Activated T-cell treated with anti-CD3 and anti-CD28 coated beads for 48 hours (primary cell): ENCODE data around the gene ASB2.

Experiments
- DNase-seq: peaks from one replicate; pipeline ENCODE4 v3.0.0-alpha.2; 2020; ENCODE audit warnings: low read depth

The ASB2 gene

DNA sequence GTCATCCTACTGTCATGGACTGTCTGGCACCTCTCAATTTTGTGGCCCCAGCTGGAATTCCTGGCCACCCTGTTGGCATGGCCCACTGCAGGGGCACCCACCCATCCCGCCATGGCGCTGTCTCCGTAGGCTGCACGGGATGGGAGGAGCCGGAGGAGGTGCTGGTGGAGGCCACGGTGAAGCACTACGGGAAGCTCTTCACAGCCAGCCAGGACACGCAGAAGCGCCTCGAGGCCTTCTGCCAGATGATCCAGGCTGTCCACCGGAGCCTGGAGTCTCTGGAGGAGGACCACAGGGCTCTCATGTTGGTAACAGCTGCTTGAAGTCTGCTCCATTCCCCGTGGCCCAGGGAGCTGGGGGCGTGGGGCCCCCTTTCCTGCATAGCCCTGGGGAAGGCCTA is 24.6 kb upstream of the ASB2 start:
- no peak for DNase-seq

- no peak for DNase-seq
Measured at GRCh38 chr14:94000267-94000666, 23.9 kb upstream of the ASB2 start.

GRCh38 chr14:93999573-93999972 is 23.2 kb upstream of the ASB2 start:
- no peak for DNase-seq

GRCh38 chr14:93998871-93999403 is 22.6 kb upstream of the ASB2 start:
- DNase-seq, result no peak

DNA sequence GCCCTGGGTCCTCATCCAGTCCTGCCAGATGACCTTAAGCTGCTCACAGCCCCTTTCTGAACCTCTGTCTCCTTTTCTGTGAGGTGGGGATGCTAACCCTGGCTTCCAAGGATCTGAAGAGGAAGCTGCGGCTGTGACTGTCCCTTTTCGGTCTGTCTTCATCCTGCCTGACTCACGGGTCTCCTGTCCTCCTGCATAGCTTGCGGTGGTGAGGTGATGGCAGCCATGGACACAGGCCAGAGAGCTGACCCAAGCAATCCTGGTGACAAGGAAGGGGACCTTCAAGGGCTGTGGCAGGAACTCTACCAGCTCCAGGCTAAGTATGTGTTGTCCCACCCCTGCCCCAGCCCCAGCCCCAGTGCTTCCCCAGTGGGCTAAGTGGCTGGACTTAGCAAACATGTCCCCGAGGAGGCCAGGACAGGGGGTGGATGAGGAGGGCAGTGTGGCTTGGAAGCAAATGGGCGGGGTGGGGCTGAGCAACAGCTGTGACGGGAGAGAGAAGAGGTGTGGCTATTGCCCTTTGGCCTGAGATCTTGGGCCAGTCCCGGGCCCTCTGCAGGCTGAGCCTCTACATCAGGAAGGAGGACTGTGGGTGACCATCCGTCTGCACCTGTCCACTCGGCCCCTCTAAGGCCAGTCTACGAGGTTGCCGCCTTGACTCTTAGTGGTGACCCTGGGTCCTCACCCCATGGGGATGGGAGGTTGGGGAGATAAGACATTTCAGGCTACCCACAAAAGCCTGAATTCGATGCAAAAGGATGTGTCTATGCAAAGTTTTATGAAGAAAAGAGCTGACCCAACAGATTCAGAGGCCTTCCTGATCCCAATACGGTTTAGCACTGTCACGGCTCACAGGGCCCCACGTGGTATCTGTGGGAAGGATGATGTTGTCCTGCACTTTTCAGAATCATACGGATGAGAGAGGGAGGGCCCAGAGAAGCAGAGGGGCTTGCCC is 21.8 kb upstream of the ASB2 start:
- no peak for DNase-seq

DNA sequence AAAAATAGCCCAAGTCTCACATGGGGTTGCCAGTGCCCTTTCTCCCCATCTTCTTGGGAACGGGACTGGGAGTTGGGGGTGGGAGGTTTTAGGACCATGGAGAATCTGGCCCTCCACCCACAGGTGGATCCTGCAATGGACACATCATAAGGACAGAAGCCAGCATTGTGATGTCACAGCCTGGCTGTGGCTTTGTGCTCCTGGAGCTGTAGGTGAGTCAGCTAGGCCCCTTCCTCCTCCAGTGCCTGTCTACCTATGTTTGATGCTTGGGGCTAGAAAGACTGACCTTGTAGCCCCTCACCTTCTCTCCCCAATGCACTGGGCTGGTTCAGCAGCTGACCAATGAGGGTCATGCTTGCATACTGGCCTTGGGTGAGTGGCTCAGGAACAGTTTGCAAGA is 20.7 kb upstream of the ASB2 start, which contains the start of gene CCDC197:
TSS of gene CCDC197 (plus strand) at position 220 of the 400 bp plus-strand sequence. CDS start 831 bp downstream, outside the sequence.
- DNase-seq, result no peak

DNA sequence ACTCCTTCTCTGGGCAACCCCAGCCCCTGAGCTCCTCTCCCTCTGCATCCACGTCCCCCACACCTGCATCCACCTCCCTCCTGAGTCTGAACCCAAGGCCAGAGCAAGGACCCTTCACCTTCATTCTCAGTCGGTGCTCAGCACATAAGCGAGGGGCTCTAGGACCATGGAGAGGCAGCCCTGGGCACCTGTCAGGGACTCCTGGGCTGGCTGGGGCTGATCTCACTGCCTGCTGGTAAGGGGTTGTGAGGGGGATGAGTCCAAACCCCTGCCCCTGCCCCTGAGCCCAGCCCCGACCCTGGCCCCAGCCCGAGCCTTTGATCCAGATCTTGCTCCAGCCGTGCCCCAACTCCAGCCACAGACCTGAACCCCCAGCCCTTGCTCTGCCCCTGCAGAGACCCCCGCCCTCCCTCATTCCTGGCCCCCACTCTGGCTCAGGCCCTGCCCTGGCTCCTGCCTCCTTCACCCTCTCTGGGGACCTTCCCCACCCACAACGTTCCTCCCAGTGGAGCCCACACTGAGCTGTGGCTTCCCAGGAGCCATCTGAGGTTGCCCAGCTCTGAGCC is 19.8 kb upstream of the ASB2 start:
- no peak for DNase-seq

- DNase-seq, result peak; percentile 66
Measured at GRCh38 chr14:93994919-93995682, 18.7 kb upstream of the ASB2 start.

DNA sequence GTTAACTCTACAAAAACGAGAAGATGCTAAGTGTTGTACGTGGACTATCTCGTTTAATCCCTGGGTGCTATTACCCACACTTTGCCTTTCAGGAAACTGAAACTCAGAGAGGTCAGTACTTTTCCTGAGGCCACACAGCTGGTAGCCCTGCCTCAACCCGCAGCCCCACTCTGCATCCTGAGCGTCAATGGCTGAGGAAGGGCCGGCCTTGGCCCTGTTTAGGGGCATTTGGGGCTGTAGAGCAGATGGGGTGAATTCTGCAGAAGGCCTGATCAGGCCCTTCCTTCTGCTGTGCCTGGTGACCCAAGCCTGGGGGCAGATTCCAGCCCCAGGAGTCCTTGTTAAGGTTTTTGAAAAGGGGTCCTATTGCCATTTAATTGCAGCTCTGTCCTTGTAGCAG is 17.0 kb upstream of the ASB2 start:
- no peak for DNase-seq

DNA sequence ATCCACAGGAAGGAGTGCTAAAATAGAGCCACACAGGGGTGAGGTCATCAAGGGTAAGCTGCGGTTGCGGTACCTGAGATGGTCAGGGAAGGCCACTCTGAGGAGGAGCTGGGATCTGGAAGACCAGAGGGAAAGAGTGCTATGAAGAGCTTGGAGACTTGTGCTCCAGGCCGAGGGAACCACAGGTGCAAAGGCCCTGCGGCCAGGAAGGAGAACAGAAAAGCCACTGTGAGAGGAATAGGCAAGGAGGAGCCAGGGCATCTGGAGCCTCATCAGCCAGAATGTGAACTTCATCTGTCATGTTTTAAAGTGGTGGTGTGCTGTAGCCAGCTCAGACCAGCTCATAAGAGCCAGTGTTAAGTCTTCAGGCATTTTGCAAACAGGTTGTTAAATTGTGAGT is 15.3 kb upstream of the ASB2 start:
- DNase-seq, result no peak

GRCh38 chr14:93991212-93991611 is 14.8 kb upstream of the ASB2 start:
- DNase-seq, result no peak

DNA sequence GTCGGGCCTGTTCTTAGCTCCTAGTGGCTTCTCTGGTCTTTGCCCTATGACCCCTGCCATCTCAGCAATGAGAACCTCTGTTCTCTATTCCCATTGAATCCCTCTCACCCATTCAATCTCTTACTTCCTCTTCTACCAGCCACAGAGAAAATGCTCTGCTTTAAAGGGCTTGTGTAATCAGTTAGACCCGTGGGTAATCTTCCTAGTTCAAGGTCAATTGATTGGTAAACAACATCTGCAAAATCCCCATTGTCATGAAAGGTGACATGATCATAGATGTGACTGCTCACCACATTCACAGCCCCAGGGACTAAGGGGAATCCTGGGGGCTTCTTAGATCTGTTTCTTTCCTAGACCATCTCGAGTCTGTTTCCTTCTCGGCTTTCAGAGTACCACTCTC is 13.6 kb upstream of the ASB2 start:
- DNase-seq, result no peak

GRCh38 chr14:93987815-93988476 is 11.6 kb upstream of the ASB2 start:
- no peak for DNase-seq

DNA sequence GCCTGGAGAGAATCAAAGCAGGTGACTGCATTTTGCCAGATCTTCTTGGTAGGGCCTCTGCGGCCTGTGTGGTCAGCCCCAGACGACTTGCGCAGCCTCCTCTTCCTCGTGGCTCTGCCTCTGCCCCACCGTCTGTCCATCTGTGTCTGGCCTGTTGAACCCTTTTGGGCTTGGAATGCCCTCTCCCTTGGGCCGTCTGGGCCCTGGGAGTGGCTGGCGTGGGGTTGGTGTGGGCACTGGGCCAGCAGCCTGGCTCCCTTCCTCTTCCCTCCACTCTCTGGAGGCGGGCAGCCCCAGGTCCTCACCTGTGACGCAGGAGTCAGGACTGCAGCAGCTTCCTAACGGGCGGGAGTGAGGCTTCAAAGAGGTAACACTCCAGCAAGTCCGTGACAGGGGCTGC is 11.0 kb upstream of the ASB2 start:
- DNase-seq, result no peak

GRCh38 chr14:93986955-93987354 is 10.6 kb upstream of the ASB2 start:
- no peak for DNase-seq

- no peak for DNase-seq
Measured at GRCh38 chr14:93984987-93985410, 8.6 kb upstream of the ASB2 start.

- DNase-seq, result no peak
Measured at GRCh38 chr14:93984070-93984469, 7.7 kb upstream of the ASB2 start.

DNA sequence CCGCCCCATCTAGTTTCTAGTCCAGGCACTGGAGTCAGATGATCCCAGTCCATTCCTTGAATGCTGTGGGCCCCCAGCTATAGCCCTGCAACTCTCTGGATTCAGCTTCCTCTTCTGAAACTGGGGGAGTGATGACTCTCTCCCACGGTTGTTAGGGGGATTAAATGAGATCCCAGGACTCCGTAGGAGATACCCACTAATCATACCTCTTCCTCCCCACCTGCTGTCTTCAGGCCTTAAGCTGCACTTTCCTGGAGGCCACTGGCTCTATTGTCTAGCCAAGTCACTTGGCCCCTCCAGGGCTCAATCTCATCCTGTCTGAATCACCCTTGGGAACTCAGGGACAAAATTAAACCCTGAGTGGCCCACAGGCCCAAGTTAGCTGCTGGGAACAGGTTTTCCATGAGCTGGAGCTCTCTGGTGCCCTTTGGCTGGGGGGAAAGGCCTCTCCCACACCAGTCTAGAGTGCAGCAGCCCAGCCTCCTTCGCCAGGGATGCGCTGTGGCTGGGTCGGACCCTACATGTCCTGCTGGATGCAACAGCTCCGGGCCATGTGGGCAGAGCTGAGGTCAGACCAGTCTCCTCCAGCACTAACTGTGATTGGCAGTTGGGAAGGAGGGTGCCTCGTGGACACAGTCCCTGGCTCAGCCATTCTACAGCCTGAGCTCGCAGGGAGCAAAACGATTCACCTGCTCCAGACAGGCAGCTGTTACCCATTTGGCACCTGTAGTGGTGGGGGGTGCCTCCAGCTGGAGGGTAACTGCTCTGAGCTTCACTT is 6.0 kb upstream of the ASB2 start:
- DNase-seq, result no peak

DNA sequence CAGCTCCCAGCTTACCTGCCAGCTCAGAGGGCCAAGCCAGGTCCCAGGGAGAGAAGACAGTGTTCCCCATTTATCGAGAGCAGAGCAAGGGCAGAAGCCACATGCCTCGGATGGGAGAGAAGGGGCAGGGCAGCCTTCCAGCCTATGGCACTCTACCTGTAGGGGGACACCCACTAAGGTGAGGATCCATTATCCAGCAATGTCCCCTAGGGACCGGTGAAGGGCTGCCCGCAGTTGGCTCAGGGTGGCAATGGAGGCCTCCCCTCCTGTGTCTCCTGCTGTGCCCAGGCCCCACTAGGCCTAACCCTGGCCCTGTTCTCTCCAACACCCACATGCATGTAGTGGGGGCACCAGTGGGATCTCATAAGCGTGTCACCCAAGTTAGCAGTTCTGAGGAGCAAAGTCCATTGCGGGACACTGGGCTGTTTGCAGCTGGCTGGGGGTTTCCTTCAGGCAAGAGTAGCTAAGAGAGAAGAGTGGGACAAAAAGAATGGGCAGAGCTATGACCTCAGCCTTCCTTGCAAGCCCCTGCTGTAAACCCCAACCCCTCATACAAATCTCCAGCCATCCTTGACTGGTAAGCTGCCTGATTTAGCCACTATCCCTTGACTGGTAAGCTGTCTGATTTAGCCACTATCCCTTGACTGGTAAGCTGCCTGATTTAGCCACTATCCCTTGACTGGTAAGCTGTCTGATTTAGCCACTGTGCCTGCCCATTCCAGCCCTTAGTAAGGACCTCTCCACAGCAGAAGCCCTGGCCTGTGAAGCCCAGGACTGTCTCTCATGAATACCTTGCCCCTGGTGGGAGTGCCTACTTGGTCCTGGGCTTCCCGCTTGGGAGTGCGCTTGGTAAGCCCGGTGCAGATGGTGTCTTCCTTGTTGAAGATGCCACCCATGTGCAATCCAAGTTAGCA is 5.2 kb upstream of the ASB2 start:
- DNase-seq, result no peak
